TTC549 (cell line): Measurements from ENCODE around the gene DPYD.

Experiments
- FAIRE-seq: peaks from 2 replicates; lab custom pipeline; 2012; peaks lifted over from hg19 to GRCh38; lab: Jason Lieb, UNC

Gene DPYD

DNA sequence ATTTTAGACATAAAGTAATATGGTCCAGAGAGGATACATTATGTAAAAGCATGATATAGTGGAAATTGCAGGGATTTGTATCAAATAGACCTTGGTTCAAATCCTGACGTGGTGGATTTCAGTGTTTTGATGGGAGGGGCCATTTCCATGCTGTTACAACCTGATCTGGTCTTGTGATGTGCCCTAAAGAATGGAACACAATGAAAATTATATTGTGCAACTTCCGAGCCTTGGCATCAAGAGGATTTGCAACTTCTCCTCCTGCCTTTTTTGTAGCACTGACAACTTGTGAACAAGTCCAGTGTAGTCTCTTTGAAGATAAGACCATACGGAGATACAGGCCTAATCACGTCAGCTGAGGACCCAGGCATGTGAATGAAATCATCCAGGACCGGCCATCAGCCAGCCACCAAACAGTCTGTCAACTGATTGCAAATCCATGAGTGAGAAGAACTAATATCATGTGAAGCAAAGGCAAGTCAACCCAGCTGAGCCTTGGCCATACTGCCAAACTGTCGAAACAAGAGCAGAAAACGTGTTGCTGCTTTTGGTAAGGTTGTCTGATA, 412.1 kb downstream of the DPYD start:
- no peak for FAIRE-seq

DNA sequence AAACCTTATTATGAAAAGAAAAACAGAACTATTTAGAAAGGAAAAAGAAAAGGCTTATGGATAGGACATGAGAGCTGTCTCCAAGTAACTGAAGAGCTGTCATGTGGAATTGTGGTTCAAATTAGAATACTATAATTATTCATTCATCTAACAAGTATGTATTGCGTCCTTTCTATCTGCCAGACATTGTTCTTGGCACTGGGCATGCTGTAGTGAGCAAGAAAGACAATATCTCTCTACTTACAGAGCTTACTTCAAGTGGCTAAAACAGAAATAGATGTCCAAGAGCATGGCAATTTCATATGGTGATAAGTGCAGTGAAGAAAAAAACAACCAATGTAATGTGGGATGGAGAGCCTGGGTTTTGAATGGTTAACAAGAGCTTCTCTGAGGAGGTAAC, 413.0 kb downstream of the DPYD start:
- FAIRE-seq: no peak

DNA sequence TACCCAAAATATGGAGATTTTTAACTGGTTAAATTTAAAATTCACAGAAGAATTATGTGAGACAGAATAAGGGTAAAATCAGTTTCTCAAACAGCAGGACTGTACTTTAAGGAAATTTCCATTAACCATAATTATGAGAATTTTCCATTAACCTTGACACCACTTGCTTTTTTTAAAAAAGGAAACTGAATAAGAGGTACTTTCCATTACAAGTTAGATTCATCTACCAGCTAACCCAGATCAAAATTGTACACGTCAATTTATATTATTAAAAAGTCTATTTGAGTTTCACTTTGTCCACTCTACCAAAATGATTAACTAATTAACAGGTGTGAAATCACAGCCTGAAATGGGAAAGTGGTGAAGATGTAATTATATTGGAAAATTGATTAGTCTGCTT, 414.5 kb downstream of the DPYD start:
- no peak for FAIRE-seq

DNA sequence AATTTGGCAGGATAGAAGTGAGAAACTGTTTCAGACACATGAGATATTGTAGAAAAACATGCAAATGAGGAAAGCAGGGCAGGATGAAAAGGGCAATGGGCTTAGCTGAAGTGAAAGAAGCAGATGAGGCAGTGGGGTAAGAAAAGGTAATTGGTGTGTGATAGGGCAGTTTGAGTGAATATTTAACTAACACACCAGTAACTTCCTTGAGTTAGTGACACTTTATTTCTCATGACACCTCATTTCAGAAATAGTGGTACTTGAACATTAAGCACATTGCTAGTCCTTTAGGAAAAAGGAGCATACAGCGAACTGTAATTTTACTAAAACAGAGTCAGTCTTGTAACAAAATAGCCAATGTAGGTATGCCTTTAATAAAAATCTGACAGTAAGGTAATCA, 415.0 kb downstream of the DPYD start:
- FAIRE-seq: no peak

DNA sequence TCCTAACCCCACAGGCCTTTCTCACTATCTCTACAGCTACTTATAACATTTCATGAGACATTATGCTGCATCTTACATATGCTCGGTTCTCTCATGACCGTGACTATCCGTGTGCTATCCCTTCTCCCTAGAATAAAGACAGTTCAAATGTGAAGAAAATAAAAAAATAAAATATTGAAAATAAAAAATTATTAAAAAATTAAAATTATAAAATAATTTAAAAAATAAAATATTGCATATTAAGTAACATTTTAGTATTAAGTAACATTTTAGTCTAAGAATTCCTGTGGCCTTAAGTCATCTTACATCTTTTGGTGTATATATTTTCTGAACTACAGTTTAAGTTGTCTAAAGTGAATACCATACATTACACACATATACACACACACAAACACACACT, 415.5 kb downstream of the DPYD start:
- FAIRE-seq: peak; percentile 22

DNA sequence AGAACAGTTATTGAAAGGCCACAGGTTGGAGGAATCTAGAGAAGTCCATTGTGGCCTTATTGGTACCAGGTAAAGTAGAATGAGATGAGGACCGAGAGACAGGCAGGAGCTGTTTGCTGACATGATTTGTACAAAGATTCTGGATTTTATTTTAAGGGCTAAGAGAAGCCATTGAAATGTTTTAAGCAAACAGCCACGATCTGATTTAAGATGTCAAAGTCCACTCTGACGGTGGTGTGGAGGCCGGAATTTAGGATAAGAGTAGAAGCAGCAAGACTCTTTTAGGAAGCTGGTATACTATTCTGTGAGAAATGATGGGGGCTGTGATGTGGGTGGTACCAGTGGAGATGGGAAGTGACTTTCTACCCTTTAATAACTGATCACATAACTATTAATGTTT, 418.5 kb downstream of the DPYD start:
- no peak for FAIRE-seq

DNA sequence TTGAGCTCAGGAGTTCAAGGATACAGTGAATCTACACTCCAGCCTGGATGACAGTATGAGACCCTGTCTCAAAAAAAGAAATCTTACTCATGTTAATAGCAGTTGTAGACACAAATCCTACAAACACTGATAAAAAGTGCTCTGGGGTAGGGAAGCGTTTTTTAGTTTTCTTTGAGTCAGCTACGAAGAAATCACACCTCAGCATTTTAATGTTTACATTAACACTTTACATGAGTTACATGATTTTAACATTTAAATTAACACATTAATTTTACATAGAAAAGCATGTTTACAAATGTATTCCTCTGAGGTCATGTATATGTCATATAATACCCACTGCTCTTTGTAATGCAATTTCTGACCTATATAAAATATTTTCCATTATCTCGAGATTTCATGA, 419.2 kb downstream of the DPYD start:
- FAIRE-seq: no peak

DNA sequence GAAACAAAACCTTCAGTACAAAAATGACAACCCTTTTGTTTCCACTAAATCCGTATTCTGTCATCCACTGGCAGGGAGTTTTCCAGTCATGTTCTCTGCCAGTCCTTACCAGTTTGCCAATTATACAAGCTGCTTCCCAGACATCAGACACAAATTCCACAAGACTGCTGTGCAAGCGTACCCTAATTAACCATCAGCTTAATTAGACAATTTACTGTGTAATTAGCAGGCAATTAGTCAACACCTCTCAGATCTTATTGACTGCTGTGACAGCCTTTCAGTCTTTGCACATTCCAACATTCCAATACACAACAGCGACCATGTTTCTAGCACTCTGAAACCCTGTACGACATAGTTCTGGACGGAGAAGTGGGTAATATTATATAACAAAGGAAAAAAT, 420.1 kb downstream of the DPYD start:
- FAIRE-seq: no peak

DNA sequence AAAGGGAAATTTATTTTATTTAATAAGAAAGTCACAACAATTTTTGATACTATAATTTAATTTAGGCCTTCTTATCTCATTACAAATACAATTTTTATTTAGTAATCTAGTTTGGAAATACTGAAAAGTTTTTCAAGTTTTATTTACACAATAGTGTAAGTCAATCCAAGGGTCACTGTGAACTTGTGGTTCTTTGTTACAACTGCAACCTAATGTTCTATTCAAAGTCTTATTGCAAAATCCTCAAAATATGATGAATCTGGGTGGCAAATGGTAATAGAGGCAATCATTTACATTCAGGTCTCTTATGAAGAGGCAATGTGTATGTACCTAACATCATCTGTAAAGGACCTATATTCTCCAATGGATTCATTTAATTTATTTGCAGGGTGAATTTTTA, 421.2 kb downstream of the DPYD start:
- FAIRE-seq: no peak

DNA sequence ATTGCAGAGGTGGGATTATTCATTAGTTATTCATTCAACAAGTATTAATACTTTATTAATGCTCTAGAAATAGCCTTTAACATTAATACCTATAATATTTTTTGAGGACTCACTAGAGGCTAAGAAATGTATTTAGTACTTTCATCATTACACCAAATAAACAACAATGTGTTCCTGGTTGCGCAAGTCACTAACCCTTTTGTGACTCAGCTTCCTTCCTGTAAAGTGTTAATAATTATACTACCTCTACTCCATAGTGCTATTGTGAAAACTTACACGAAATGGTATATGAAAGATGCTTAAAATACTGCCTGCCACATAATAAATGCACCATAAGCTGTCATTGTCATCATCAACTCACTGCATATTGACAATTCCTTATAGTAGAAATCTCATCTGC, 431.0 kb downstream of the DPYD start:
- no peak for FAIRE-seq

DNA sequence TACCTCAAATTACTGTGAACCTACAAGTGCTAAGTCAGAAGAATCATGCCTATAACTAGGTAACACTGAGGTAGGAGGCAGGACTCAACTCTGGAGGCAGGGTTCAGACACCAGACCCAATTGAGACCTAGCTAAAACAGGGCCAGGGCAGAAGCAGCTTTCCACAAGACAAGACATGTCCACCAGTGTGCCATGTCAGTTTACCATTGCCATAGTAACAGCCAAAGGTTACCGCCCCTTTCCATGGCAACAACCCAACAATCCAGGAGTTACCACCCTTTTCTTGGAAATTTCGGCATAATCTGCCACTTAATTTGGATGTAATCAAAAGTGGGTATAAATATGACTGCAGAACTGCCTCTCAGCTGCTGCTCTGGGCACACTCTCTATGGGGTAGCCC, 432.3 kb downstream of the DPYD start:
- FAIRE-seq: no peak

DNA sequence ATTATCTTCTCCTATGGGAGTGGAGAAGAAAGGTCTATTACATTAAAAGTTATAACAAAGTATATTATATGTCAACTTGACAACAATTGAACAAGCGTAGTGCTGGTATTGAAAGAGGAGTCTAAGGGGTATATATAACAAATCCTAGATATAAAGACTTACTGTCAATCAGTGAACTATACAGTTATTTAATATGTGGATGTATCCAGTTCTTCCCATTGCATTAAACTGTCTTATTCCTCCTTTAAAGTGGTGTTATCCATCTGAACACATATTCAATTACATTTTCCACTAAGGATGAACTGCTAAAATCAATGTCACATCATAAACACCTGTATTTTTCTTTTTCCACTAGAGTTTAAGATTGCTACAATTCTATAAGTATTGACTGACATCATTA, 438.8 kb downstream of the DPYD start:
- FAIRE-seq: no peak

DNA sequence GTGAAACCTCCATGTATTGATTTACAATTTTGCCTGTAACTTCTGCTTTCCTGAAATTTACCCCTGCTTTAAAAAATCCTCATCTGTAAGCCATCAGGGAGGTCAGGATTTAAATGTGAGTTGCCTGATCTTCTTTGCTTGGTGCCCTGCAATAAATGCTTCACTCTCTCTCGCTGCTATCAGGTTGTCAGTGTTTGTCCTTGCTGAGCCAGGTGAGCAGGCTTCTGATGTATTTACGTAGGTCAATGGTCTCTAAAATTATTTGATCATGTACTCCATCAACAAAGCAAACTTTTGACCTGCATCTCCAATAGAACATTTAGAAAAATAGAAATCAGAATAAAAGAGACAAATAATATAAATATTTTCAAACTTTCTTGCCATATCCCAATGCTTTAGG, 453.4 kb downstream of the DPYD start:
- no peak for FAIRE-seq

DNA sequence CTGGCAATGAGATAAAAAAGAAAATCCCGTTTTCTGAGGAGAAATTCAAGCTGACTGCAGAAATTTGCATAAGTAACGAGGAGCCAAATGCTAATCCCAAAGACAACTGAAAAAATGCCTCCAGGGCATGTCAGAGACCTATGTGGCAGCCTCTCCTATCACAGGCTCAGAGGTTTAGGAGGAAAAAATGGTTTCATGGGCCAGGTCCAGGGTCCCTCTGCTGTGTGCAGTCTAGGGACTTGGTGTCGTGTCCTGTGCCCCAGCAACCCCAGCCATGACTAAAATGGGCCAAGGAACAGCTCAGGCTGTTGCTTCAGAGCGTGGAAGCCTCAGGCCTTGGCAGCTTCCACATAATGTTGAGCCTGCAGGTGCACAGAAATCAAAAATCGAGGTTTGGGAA, 456.5 kb downstream of the DPYD start:
- no peak for FAIRE-seq

DNA sequence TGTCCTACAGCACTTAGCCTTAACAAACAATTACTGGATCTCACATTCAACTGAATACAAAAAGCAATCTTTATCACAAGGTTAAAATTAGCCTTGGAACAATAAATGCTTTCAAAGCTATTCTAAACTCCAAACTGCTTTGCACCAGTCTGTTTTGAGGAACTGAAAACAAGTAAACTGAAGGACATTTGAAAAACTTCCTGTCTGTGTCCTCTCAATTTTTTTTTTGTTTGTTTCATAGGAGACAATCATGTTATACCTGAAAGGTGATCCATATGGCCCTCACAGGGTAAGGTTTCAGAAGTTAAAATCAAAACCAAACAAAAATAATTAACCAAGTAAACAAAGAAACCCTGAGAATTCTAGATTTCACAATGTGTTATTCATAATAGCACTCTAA, 459.1 kb downstream of the DPYD start:
- FAIRE-seq: no peak

DNA sequence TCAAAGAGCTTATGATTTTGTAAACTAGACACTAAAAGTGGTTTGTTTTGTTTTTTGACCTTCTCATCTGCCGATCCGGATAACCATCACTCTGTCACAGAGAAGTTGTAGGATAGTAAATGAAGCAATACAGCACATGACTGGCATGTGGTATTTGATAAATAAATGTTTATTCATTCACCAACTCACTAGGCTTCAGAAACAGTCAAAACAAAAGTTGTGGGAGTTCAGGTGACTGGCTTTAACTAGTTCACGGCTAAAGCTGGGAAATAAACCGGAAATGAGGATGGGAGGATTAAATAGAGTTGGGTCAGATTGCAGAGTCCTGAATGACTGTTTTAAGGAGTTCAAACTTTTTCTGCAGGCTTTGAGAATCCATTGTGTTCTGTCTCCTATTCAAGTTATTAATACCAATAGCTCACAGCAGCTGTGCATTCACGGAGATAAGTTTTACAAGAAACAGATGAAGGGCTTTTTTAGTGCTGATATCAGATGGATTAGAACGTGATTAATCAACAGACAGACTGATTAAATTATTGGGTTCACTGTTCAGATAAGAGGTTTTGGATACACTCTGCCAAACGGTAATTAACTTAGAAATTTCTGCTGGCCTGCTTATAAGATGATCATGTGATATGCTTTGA, 463.3 kb downstream of the DPYD start:
- no peak for FAIRE-seq

DNA sequence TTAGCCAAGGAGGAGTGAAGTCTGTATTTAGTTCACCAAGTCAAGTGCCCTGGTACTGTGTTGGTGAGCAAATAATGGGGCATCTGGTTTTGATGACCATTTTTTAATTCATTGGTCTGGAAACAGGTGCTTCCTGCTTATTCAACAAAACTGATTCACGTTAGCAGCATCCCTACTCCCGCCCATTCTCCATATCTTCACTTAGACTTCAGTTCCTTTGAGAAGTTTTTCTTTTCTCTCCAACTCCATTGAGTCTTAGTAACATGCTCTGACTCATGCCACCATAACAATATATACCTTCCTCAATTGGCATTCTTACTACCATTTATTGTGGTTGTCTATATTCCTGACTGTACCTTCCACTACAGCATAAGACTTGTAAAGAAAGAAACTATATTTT, 468.9 kb downstream of the DPYD start:
- FAIRE-seq: no peak

DNA sequence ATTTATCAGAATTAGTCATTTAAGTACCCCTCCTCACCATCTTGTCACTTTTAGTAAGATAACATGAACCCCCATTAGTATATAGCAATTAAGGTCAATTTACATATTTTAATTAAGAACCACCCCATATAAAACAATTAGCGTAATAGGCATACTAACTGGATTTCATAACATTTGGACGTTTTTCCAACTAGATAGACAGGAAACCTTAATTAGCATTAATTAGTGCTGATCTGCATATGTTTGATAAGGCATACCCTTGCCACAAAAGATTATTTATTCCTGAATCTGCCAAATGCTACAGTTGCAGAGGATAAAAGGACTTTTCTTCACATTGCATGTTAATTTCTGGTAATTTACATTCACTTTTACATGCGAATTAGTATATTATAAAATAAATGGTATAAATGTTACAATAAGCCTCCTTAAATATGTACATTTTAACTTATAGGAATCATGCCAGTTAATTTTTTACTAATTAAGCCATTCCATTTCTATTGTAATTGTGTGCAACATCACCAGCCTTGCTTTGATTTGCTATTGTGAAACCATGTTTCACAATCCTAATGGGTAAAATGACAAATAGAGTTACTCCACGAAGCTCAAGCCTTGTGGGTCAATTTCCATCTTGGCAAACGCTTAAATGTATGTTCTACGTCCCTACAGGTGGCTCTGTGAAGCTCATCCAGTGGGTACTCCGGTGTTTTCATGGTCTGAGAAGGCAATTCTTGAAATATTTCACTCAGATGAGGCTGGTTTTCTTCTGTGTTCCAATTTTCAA, 469.6 kb downstream of the DPYD start:
- no peak for FAIRE-seq

DNA sequence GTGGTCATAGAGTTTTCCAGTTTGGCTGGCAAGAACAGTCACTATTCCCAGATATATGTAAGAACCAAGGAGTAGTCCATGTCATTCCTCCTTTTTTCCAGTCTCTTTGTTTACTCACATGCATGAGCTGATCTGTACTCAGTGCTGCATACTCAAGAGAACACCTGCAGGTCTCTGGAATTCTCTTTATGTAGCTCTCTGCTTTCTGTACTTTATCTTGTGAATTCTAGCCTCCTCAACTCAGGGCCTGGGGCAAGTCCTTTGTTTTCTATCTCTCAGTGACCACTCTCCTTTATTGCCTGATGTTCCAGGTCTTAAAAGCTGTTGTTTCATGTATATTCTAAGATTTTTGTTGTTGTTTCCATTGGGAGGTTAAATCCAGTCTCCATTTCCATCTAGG, 478.9 kb downstream of the DPYD start:
- FAIRE-seq: no peak

DNA sequence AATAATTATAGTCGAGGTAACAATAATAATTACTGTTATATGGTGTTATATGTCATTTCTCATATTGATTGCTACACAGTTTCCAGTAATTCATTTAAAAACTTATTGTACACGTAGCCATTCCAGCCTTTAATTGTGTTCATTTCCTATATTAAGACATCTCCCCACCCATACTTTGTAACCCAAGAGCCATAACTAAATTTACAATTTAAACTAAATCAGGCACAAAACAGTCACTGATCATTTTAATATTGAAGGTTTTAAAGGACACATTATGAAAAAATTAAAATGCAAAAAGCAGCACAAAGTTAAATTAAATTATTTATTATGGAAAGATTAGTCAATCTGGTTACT, 487.0 kb downstream of the DPYD start:
- no peak for FAIRE-seq

DNA sequence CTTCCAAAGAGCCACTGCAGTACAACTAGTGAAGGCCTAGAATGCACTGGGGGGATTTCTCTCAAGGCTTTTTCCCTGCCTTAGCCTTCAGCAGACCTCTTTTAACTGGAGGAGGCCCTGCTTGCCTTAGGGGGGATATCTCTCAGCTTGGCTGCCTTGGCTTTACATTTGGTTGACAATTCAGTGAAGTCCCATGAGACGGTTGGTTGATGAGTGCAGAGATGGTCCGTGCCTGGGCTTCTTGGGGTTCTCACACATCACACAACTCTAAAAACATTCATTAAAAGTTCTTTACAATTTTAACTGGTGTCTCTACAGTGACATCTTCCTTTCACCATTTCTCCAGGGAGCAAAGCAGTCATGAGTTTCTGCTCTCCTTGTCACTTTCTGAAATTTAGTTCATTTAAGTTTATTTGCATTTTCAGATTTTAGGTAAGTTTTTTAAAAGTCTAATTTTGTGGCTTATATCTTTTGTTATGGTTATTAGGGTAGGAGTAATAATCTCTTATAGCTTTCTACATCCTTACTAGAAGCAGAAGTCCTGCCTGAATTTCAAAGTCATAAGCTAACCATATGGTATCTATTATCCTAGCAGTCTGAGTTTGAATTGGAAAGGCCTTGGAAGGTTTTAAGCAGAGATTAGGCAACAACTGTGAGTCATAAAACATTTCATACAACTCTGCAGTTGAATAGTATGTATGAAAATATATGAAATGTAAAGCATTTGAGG, 487.6 kb downstream of the DPYD start:
- no peak for FAIRE-seq

DNA sequence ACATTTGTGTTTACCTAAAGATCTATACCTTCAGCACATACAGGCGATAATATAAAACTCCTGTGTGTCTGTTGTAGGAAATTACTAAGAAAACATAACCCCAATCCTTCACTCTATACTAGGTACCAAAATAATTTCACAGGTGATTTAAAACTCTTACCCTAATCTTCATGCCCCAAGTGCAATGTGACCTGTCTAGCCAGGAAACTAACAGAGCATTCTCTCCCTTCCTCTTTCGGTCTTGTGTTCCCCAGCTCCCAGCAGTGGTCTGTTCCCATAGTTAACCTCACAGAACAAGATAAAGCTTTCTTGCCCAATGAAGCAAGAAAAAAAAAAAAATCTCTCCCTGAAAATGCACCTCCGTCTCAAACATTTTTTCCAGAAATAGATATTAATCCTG, 493.5 kb downstream of the DPYD start:
- FAIRE-seq: no peak

DNA sequence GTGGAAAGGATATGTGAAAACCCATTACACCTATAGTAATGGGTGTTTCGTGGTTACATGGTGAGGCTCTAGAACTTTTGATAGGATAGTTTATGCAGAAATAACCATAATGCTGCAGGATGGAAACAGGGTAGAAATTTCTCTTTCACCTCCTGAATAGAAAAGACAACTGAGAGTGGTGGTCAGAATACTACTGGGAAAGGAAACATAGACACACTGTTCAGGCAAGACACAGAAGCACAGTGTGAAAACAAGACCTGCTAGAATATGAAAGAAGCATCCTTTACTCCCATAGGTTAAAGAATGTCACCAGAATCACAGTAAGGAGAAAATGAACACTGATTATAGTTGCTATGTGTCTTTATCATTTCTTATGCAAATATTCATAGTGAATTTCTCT, 496.6 kb downstream of the DPYD start:
- no peak for FAIRE-seq
